OCI-LY3 (cell line): Measurements from ENCODE around the gene CCSER1.

Experiments
- EZH2phosphoT487 ChIP-seq: fragments of 200-600 bp; shearing (Covaris generic); IDR thresholded peaks from 2 replicates; pipeline ENCODE4 v1.6.1; 2018; ENCODE audit warnings: antibody characterized with exemption, mixed run types, low read depth
- TF ChIP-seq, protein P1 (sequence below): fragments of 200-600, 300-600 bp; sonication (generic); IDR thresholded peaks from 2 replicates; pipeline ENCODE4 v1.5.1; 2014; ENCODE audit warnings: antibody characterized with exemption, low read length, low read depth

DNA sequence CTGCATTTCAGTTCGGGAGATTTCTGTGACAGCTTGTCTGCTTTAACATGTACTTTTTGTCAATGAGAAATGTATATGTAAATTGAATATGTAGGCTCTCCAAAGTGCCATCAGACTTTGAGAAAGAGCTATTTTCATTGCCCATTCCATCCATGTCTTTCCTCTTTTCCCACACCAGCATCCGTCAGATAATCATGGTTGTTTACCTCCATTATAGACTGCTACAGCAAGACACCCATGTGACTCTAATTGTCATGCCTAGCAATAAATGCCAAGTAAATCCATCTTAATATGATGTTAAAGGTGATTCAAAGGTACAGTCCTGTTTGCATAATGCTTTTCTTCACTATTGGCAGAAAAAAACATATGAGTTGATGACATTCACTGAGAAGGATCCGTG lies 1157.3 kb downstream of the CCSER1 start:
- TF ChIP-seq, protein P1, sequence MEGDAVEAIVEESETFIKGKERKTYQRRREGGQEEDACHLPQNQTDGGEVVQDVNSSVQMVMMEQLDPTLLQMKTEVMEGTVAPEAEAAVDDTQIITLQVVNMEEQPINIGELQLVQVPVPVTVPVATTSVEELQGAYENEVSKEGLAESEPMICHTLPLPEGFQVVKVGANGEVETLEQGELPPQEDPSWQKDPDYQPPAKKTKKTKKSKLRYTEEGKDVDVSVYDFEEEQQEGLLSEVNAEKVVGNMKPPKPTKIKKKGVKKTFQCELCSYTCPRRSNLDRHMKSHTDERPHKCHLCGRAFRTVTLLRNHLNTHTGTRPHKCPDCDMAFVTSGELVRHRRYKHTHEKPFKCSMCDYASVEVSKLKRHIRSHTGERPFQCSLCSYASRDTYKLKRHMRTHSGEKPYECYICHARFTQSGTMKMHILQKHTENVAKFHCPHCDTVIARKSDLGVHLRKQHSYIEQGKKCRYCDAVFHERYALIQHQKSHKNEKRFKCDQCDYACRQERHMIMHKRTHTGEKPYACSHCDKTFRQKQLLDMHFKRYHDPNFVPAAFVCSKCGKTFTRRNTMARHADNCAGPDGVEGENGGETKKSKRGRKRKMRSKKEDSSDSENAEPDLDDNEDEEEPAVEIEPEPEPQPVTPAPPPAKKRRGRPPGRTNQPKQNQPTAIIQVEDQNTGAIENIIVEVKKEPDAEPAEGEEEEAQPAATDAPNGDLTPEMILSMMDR, result no peak
- no peak for TF ChIP-seq EZH2phosphoT487
